ENCODE results near the gene ZCCHC17. TPM values are rescaled to one million over a fixed set of nuclear protein-coding genes. Genes with fewer than 3 reads are reported as not detected.

ZCCHC17 gene
- total RNA-seq, 1 experiment from 2014 or later = 26.8 TPM

- intact Hi-C loops (cut with micrococcal nuclease; ENCODE audit: unreplicated experiment) = no loop called here
- no peaks in the 10 kb centered on the region for H3F3A ChIP-seq (ENCODE audit: insufficient read depth, low read depth)
- TF ChIP-seq CTCF (conservative IDR thresholded peaks at IDR 0.05) (no peak), EZH2 (IDR thresholded peaks at IDR 0.05; ENCODE audit: low read depth) (no peak)
- no peaks in the 10 kb centered on the region for H3K9me2 ChIP-seq (ENCODE audit: insufficient read depth)
- no peaks in the 10 kb centered on the region for H3K9me3 ChIP-seq (ENCODE audit: insufficient read depth, low read depth)
- H3K4me2 ChIP-seq = no peak overlapping the region
- no peaks in the 10 kb centered on the region for H3K79me2 ChIP-seq (ENCODE audit: low read depth)
- H4K20me1 ChIP-seq (ENCODE audit: insufficient read depth) = no peaks in the 10 kb centered on the region
- POLR2A ChIA-PET (ENCODE audit: unreplicated experiment) = interaction anchor here (0.8 kb wide), 1 partner anchor 636 kb away, joined by 5 read pairs; no protein-coding TSS in a partner anchor
- no TSS peak for BruUV-seq (replicated peaks)
- no peak overlapping the region for H2AFZ ChIP-seq
- no peak overlapping the region for H3K27ac ChIP-seq
- no peaks in the 10 kb centered on the region for H3K4me1 ChIP-seq (replicated peaks; ENCODE audit: insufficient read depth)
- DNase-seq = no peak
- CTCF ChIA-PET = no interaction called here
- H3K27me3 ChIP-seq (ENCODE audit: insufficient read depth, low read depth) = no peaks in the 10 kb centered on the region
- no peaks in the 10 kb centered on the region for H3K36me3 ChIP-seq (ENCODE audit: low read depth)
- no peak overlapping the region for H3K4me3 ChIP-seq
Observed at GRCh38 chr1:31362032-31362431, 65.2 kb downstream of the ZCCHC17 start.

DNA sequence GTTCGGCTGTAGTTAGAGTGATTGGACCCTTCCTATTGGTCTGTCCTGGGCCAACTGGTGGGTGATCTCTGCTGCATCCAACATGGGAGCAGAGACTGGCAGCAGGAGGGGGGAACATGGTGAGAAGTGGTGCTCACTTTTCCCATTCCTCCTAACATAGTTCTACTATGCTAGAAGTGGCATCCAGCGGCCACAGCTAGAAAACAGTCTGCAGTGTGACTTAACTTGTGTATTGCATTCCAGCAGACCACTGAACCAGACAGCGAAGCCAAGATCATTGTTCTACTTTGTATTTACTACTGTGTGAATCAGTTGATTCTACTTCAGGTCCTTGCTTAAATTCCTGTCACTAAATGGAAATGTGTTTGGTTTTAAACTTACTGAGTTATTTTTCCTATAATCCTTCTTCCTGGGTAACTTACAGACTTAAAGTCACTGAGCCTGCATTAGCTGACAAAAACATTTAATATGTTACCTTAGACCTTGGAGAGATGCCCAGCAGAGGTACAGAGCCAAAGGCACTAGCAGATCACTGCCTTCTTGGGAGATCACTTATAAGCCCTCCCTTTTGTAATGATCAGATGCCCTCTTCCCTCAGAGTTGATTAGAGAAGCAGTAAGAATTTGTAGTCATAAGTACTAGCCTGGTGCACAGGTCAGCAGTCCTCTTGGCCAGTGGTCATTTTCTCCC, 67.9 kb downstream of the ZCCHC17 start:
- Histone ChIP-seq H3K4me3 (no peak overlapping the region), H3K4me1 (replicated peaks; ENCODE audit: insufficient read depth) (no peaks in the 10 kb centered on the region), H4K20me1 (ENCODE audit: insufficient read depth) (no peaks in the 10 kb centered on the region), H3K4me2 (no peak overlapping the region), H3K79me2 (ENCODE audit: low read depth) (no peaks in the 10 kb centered on the region), H2AFZ (no peak overlapping the region), H3K36me3 (ENCODE audit: low read depth) (no peaks in the 10 kb centered on the region), H3F3A (ENCODE audit: insufficient read depth, low read depth) (no peaks in the 10 kb centered on the region), H3K27me3 (ENCODE audit: insufficient read depth, low read depth) (no peaks in the 10 kb centered on the region), H3K9me3 (ENCODE audit: insufficient read depth, low read depth) (no peaks in the 10 kb centered on the region), H3K9me2 (ENCODE audit: insufficient read depth) (no peaks in the 10 kb centered on the region), H3K27ac (no peak overlapping the region)
- no peak for DNase-seq
- no TSS peak for BruUV-seq (replicated peaks)
- intact Hi-C loops (cut with micrococcal nuclease; ENCODE audit: unreplicated experiment) = no loop called here
- no peak for TF ChIP-seq CTCF (conservative IDR thresholded peaks at IDR 0.05)
- TF ChIP-seq EZH2 (IDR thresholded peaks at IDR 0.05; ENCODE audit: low read depth) = no peak
- POLR2A ChIA-PET (ENCODE audit: unreplicated experiment) = no interaction called here
- CTCF ChIA-PET = interaction anchor here (0.6 kb wide), 1 partner anchor 17 kb away, joined by 3 read pairs; no protein-coding TSS in a partner anchor

GRCh38 chr1:31366796-31367195, 70.0 kb downstream of the ZCCHC17 start:
- H3K79me2 ChIP-seq (ENCODE audit: low read depth) = no peaks in the 10 kb centered on the region
- no peaks in the 10 kb centered on the region for H3K9me2 ChIP-seq (ENCODE audit: insufficient read depth)
- TF ChIP-seq EZH2 (IDR thresholded peaks at IDR 0.05; ENCODE audit: low read depth) = no peak
- no peak for TF ChIP-seq CTCF (conservative IDR thresholded peaks at IDR 0.05)
- no peak overlapping the region for H3K4me3 ChIP-seq
- intact Hi-C loops (cut with micrococcal nuclease; ENCODE audit: unreplicated experiment) = no loop called here
- BruUV-seq (replicated peaks) = no TSS peak
- H3K9me3 ChIP-seq (ENCODE audit: insufficient read depth, low read depth) = no peaks in the 10 kb centered on the region
- H3K4me2 ChIP-seq = no peak overlapping the region
- H3K36me3 ChIP-seq (ENCODE audit: low read depth) = no peaks in the 10 kb centered on the region
- H3K4me1 ChIP-seq (replicated peaks; ENCODE audit: insufficient read depth) = no peaks in the 10 kb centered on the region
- H3F3A ChIP-seq (ENCODE audit: insufficient read depth, low read depth) = no peaks in the 10 kb centered on the region
- CTCF ChIA-PET = no interaction called here
- DNase-seq = no peak
- POLR2A ChIA-PET (ENCODE audit: unreplicated experiment) = no interaction called here
- H3K27ac ChIP-seq = no peak overlapping the region
- no peaks in the 10 kb centered on the region for H3K27me3 ChIP-seq (ENCODE audit: insufficient read depth, low read depth)
- H2AFZ ChIP-seq = no peak overlapping the region
- H4K20me1 ChIP-seq (ENCODE audit: insufficient read depth) = no peaks in the 10 kb centered on the region

Data from PC-9 (cell line).